Bronchial epithelial cell (primary cell): ENCODE results near the gene PLCXD3. TPM values are rescaled to one million over a fixed set of nuclear protein-coding genes. Genes with fewer than 3 reads are reported as not detected.
A peak's percentile ranks its signal among the peaks of the same experiment; 100 is the strongest.

Source experiments
- DNase-seq: peaks from one replicate; pipeline ENCODE4 v3.0.0-alpha.2; 2010; ENCODE audit warnings: low read depth
- FAIRE-seq: peaks from 2 replicates; lab custom pipeline; 2011; peaks lifted over from hg19 to GRCh38; lab: Jason Lieb, UNC
- H3K27me3 ChIP-seq: 2 replicates; pipeline ENCODE4 v1.5.1; 2011; ENCODE audit warnings: low read length; ENCODE audit not compliant: control insufficient read depth, insufficient read depth
- H3K36me3 ChIP-seq: 2 replicates; pipeline ENCODE4 v1.5.1; 2011; ENCODE audit warnings: low read length; ENCODE audit not compliant: control insufficient read depth, insufficient read depth
- H3K4me3 ChIP-seq: 2 replicates; pipeline ENCODE4 v1.5.1; 2011; ENCODE audit warnings: mild to moderate bottlenecking, low read depth, low read length, control low read depth
- CTCF ChIP-seq: IDR thresholded peaks from 2 replicates; pipeline ENCODE4 v1.5.1; 2011; ENCODE audit warnings: mild to moderate bottlenecking, moderate library complexity, low read length, control low read depth, inconsistent platforms; ENCODE audit not compliant: insufficient read depth, severe bottlenecking
- total RNA-seq: library from RNA; depleted of rRNA; stranded (reverse); fragments of >200 nt; gene quantifications from 2 replicates; pipeline ENCODE4 v1.2.1, GENCODE V29; 2014

PLCXD3 gene
- total RNA-seq, 1 donor from 2014 or later, result not detected

GRCh38 chr5:41279040-41279439, 231.4 kb downstream of the PLCXD3 start:
- Histone ChIP-seq H3K36me3 (no peaks in the 10 kb centered on the region), H3K27me3 (no peaks in the 10 kb centered on the region), H3K4me3 (no peak overlapping the region)
- TF ChIP-seq CTCF, result no peak
- DNase-seq (no peak), FAIRE-seq (no peak)

- H3K4me3 ChIP-seq, result no peak overlapping the region
- H3K36me3 ChIP-seq, result no peaks in the 10 kb centered on the region
- no peak for FAIRE-seq
- TF ChIP-seq CTCF, result no peak
- no peaks in the 10 kb centered on the region for H3K27me3 ChIP-seq
- DNase-seq, result no peak
Measured at GRCh38 chr5:41277476-41278245, 232.7 kb downstream of the PLCXD3 start.

- no peak for TF ChIP-seq CTCF
- no peaks in the 10 kb centered on the region for H3K27me3 ChIP-seq
- FAIRE-seq (no peak), DNase-seq (no peak)
- H3K4me3 ChIP-seq, result no peak overlapping the region
- H3K36me3 ChIP-seq, result no peaks in the 10 kb centered on the region
Measured at GRCh38 chr5:41275813-41276512, 234.4 kb downstream of the PLCXD3 start.

- peak; percentile 63 for TF ChIP-seq CTCF
- DNase-seq (peak; percentile 54), FAIRE-seq (no peak)
- no peaks in the 10 kb centered on the region for H3K36me3 ChIP-seq
- no peaks in the 10 kb centered on the region for H3K27me3 ChIP-seq
- no peak overlapping the region for H3K4me3 ChIP-seq
Measured at GRCh38 chr5:41270423-41271251, 239.8 kb downstream of the PLCXD3 start.

GRCh38 chr5:41268894-41269293, 241.5 kb downstream of the PLCXD3 start:
- Histone ChIP-seq H3K36me3 (no peaks in the 10 kb centered on the region), H3K4me3 (no peak overlapping the region), H3K27me3 (no peaks in the 10 kb centered on the region)
- FAIRE-seq, result no peak
- no peak for TF ChIP-seq CTCF
- DNase-seq, result no peak
